Esophagus squamous epithelium (tissue), 5 donors: Measurements from ENCODE around the gene KCNA10. TPM values are rescaled to one million over a fixed set of nuclear protein-coding genes. Genes with fewer than 3 reads are reported as not detected.
"Not testable (repeated sequence)": the region's sequence is repeated elsewhere in the genome, so short reads cannot be mapped to it uniquely, and the experiment has no call there.

Experiments used
- DNase-seq: peaks from one replicate; lab custom pipeline; 2025; lab: John Stamatoyannopoulos, UW
- H3K27ac ChIP-seq, 4 donors: fragments of 200-600 bp; sonication (generic); one replicate each; pipeline ENCODE4 v1.5.1; 2016 to 2019; ENCODE audit warnings: mild to moderate bottlenecking in 1 of 4
- H3K27me3 ChIP-seq, 4 donors: fragments of 200-600 bp; sonication (generic); 1 replicate in 3 of 4; 2 replicates in 1 of 4; pipeline versions ENCODE4 v1.5.1 to v1.6.0; 2017 to 2021; ENCODE audit warnings: antibody characterized with exemption in 1 of 4
- H3K36me3 ChIP-seq, 3 donors: fragments of 200-600 bp; sonication (generic); one replicate each; pipeline ENCODE4 v1.5.1; 2016 to 2019
- H3K4me1 ChIP-seq, 3 donors: fragments of 200-600 bp; sonication (generic); one replicate each; pipeline ENCODE4 v1.5.1; 2017 to 2019
- H3K4me3 ChIP-seq, 4 donors: fragments of 200-600 bp; sonication (generic); 1 replicate in 3 of 4; 2 replicates in 1 of 4; pipeline ENCODE4 v1.5.1; 2016 to 2019; ENCODE audit warnings: mild to moderate bottlenecking in 2 of 4, moderate library complexity in 1 of 4
- H3K9me3 ChIP-seq, 3 donors: fragments of 200-600 bp; sonication (generic); one replicate each; pipeline ENCODE4 v1.5.1; 2016 to 2019
- CTCF ChIP-seq, 6 experiments: fragments of 450-650 bp in 4 of 6; fragments of 200-600 bp in 2 of 6; sonication (generic) in 2 of 6; IDR thresholded peaks; one replicate each; pipeline ENCODE4 v1.5.1; 2016 to 2019; ENCODE audit warnings: antibody characterized with exemption in 6 of 6, mild to moderate bottlenecking in 4 of 6, moderate library complexity in 4 of 6
- POLR2A ChIP-seq, 4 donors: fragments of 450-650 bp; IDR thresholded peaks; one replicate each; pipeline ENCODE4 v1.6.1; 2017; ENCODE audit warnings: antibody characterized with exemption in 4 of 4, mild to moderate bottlenecking in 4 of 4, moderate library complexity in 3 of 4
- WGBS, 2 donors: methylation state at CpG; one replicate each; pipeline ENCODE4 v1.1.5; 2018; 5-methylcytosine and 5-hydroxymethylcytosine counted together
- intact Hi-C: fragments of 100-400 bp; cut with DNase I; formaldehyde crosslinking; loops from one replicate; pipeline ENCODE4 v1.15.0; 2022
- total RNA-seq, 4 donors: library from RNA; depleted of rRNA; stranded (reverse); fragments of >200 nt; gene quantifications; one replicate each; pipeline ENCODE4 v1.1.0, GENCODE V29; 2016
- donor health status: DM: yes; HTN: yes; CAD: no.

Gene KCNA10
- total RNA-seq, 4 donors from 2014 or later, result not detected

- no peak overlapping the region for H3K4me3 ChIP-seq
- intact Hi-C loops, result loop anchor here (10.0 kb wide), 1 partner anchor 252 kb away; no protein-coding TSS in a partner anchor
- peaks cover 0 to 10% (median 0%) of the 10 kb centered on the region in 3 donors for H3K4me1 ChIP-seq
- H3K36me3 ChIP-seq, result no peaks in the 10 kb centered on the region
- no peaks in the 10 kb centered on the region for H3K9me3 ChIP-seq
- no peak for DNase-seq
- no peak overlapping the region for H3K27ac ChIP-seq
- peaks cover 0 to 69% (median 0%) of the 10 kb centered on the region in 4 donors for H3K27me3 ChIP-seq
- TF ChIP-seq CTCF (IDR thresholded peaks at IDR 0.05) (no peak), POLR2A (IDR thresholded peaks at IDR 0.05) (no peak)
- 49 to 62% methylated on average over 5 of the region's 5 CpGs for WGBS, 2 donors
Observed at GRCh38 chr1:110522560-110522959, 3.6 kb upstream of the KCNA10 start.

- DNase-seq, result no peak
- intact Hi-C loops, result loop anchor here (10.0 kb wide), 1 partner anchor 254 kb away; no protein-coding TSS in a partner anchor
- Histone ChIP-seq H3K4me1 (peaks cover 0 to 10% (median 0%) of the 10 kb centered on the region in 3 donors), H3K4me3 (no peak overlapping the region), H3K9me3 (no peaks in the 10 kb centered on the region), H3K27me3 (peaks cover 0 to 54% (median 0%) of the 10 kb centered on the region in 4 donors), H3K36me3 (no peaks in the 10 kb centered on the region), H3K27ac (no peak overlapping the region)
- WGBS, 2 donors, result 32 to 59% methylated on average over 2 to 3 of the region's 3 CpGs
- TF ChIP-seq CTCF (IDR thresholded peaks at IDR 0.05), result no peak
Observed at GRCh38 chr1:110520827-110521226, 1.9 kb upstream of the KCNA10 start.

GRCh38 chr1:110515891-110516290 is 3.1 kb downstream of the KCNA10 start:
- no peaks in the 10 kb centered on the region for H3K9me3 ChIP-seq
- no peak overlapping the region for H3K27ac ChIP-seq
- no peak for DNase-seq
- H3K4me1 ChIP-seq, result no peaks in the 10 kb centered on the region
- peaks cover 0 to 10% (median 0%) of the 10 kb centered on the region in 4 donors for H3K27me3 ChIP-seq
- TF ChIP-seq POLR2A (IDR thresholded peaks at IDR 0.05), result no peak
- 67% methylated on average over 3 of the region's 5 CpGs; no CpG with 5 or more reads in 1 of the 2 donors for WGBS, 2 donors
- intact Hi-C loops, result no loop called here
- H3K36me3 ChIP-seq, result no peaks in the 10 kb centered on the region
- H3K4me3 ChIP-seq, result no peak overlapping the region

GRCh38 chr1:110515041-110515440 is 3.9 kb downstream of the KCNA10 start:
- Histone ChIP-seq H3K9me3 (no peaks in the 10 kb centered on the region), H3K27ac (no peak overlapping the region), H3K36me3 (no peaks in the 10 kb centered on the region), H3K27me3 (peaks cover 0 to 4% (median 0%) of the 10 kb centered on the region in 4 donors), H3K4me1 (no peaks in the 10 kb centered on the region), H3K4me3 (no peak overlapping the region)
- intact Hi-C loops, result no loop called here
- TF ChIP-seq POLR2A (IDR thresholded peaks at IDR 0.05) (no peak), CTCF (IDR thresholded peaks at IDR 0.05) (no peak)
- DNase-seq, result no peak

- Histone ChIP-seq H3K36me3 (no peaks in the 10 kb centered on the region), H3K9me3 (no peaks in the 10 kb centered on the region), H3K27ac (no peak overlapping the region), H3K4me3 (no peak overlapping the region), H3K4me1 (no peaks in the 10 kb centered on the region), H3K27me3 (no peaks in the 10 kb centered on the region)
- intact Hi-C loops, result no loop called here
- no peak for DNase-seq
- 42 to 57% methylated on average over 6 of the region's 8 CpGs for WGBS, 2 donors
- TF ChIP-seq CTCF (IDR thresholded peaks at IDR 0.05), result no peak
- TF ChIP-seq POLR2A (IDR thresholded peaks at IDR 0.05), result no peak
Observed at GRCh38 chr1:110513511-110513910, 5.5 kb downstream of the KCNA10 start.

- no peaks in the 10 kb centered on the region for H3K27me3 ChIP-seq
- DNase-seq, result no peak
- H3K9me3 ChIP-seq, result no peaks in the 10 kb centered on the region
- intact Hi-C loops, result no loop called here
- H3K4me3 ChIP-seq, result no peak overlapping the region
- no peak overlapping the region for H3K27ac ChIP-seq
- TF ChIP-seq CTCF (IDR thresholded peaks at IDR 0.05), result no peak
- TF ChIP-seq POLR2A (IDR thresholded peaks at IDR 0.05), result no peak
- H3K36me3 ChIP-seq, result no peaks in the 10 kb centered on the region
- H3K4me1 ChIP-seq, result peaks cover 0 to 5% (median 0%) of the 10 kb centered on the region in 3 donors
- 88 to 89% methylated on average over 6 of the region's 6 CpGs for WGBS, 2 donors
Observed at GRCh38 chr1:110511436-110511835, 7.5 kb downstream of the KCNA10 start.

GRCh38 chr1:110510921-110511320 is 8.1 kb downstream of the KCNA10 start:
- DNase-seq, H3K4me3 ChIP-seq, H3K36me3 ChIP-seq, intact Hi-C loops, H3K9me3 ChIP-seq, H3K27me3 ChIP-seq, H3K4me1 ChIP-seq, H3K27ac ChIP-seq: not testable (repeated sequence)
- 80 to 88% methylated on average over 5 of the region's 5 CpGs for WGBS, 2 donors
